Measurements from ENCODE around the gene FLYWCH1. TPM values are rescaled to one million over a fixed set of nuclear protein-coding genes. Genes with fewer than 3 reads are reported as not detected.

FLYWCH1 gene
- total and polyA plus RNA-seq, 2 donors (not counting 1 experiment from before 2014, with no cell fraction given): 78.3 to 120 TPM

DNA sequence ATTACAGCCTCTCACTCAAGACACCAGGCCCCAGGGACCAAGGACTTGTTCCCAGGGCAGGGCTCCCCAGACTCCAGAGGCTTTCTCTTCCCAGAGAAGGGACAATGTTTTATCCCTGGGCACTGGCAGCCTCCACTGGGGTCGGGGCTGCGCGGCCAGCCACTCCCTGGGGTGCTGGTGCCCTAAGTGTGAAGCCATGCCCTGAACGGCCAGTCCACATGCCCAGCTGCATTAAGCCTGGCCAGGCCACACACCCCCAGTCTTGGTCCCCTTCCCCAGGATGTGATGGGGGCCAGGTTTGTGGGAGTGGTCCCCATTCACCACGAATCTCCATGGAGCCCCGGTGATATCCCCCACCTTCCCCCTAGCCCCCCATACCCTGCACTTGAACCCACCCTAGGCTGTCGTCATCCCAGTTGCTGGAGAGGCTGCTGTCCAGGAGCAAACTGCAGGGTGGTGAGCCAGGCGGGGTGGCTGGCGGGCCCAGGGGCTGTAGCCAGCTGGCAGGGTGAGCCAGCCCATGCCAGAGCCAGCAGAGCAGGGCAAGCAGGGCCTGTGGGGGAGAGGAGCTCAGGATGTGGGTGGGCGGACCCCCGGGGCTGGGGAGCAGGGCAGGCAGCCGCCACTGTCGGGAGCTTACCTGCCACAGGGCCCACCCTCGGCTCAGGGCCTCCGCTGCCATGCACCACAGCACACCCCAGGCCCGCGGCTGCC, 62.0 kb downstream of the FLYWCH1 start:
- intact Hi-C loops (cut with micrococcal nuclease): no loop called here

More for the DNA sequence above, 62.0 kb downstream of the FLYWCH1 start:
- peaks cover 10 to 12% of the 10 kb centered on the region in 2 donors for H3K4me1 ChIP-seq (ENCODE audit: control insufficient read depth in 2 of 2, insufficient read depth in 2 of 2, low read length in 2 of 2)
- H3K4me3 ChIP-seq (ENCODE audit: control extremely low read depth in 1 of 5, extremely low read depth in 1 of 5, insufficient read depth in 1 of 5, low read depth in 2 of 5, low read length in 4 of 5): no peak overlapping the region
- 64% methylated on average over 14 of the region's 17 CpGs for WGBS (ENCODE audit: insufficient coverage)
- Mint-ChIP-seq H3K27me3 (peaks cover 4% of the 10 kb centered on the region), H3K4me1 (peaks cover 4% of the 10 kb centered on the region), H3K9me3 (ENCODE audit: insufficient read depth) (no peaks in the 10 kb centered on the region), H3K27ac (no peak overlapping the region), H3K4me3 (no peak overlapping the region)
- ATAC-seq (ENCODE audit: low read depth): no peak
- H3K27ac ChIP-seq (ENCODE audit: low read length in 2 of 2): no peak overlapping the region
- peaks cover 0 to 10% (median 2%) of the 10 kb centered on the region in 4 experiments for H3K27me3 ChIP-seq (replicated peaks in 1 of 4; ENCODE audit: control extremely low read depth in 1 of 4, control insufficient read depth in 3 of 4, insufficient read depth in 4 of 4, low read length in 3 of 4)
- ChIA-PET POLR2A (interaction anchor here (0.6 kb wide), 1 partner anchor 85 kb away, joined by 9 read pairs; no protein-coding TSS in a partner anchor), CTCF (no interaction called here)
- H3K79me2 ChIP-seq (ENCODE audit: control insufficient read depth, insufficient read depth, low read length): no peaks in the 10 kb centered on the region
- H2AFZ ChIP-seq (ENCODE audit: insufficient read depth, low read depth, low read length, poor library complexity, severe bottlenecking): no peak overlapping the region
- no peaks in the 10 kb centered on the region for H4K20me1 ChIP-seq (ENCODE audit: control insufficient read depth, insufficient read depth, low read length, poor library complexity, severe bottlenecking)
- H3K4me2 ChIP-seq (replicated peaks; ENCODE audit: low read depth, low read length, poor library complexity, severe bottlenecking): no peak overlapping the region
- TF ChIP-seq CTCF (IDR thresholded peaks at IDR 0.05) (no peak), EZH2 (IDR thresholded peaks at IDR 0.05; ENCODE audit: borderline replicate concordance, insufficient read depth, low read depth, low read length, poor library complexity, severe bottlenecking) (no peak)
- no peaks in the 10 kb centered on the region for H3K36me3 ChIP-seq (replicated peaks in 1 of 2; ENCODE audit: control extremely low read depth in 1 of 2, control insufficient read depth in 1 of 2, extremely low read depth in 1 of 2, insufficient read depth in 2 of 2, low read length in 1 of 2)
- peaks cover 0 to 1% (median 0%) of the 10 kb centered on the region in 3 donors for H3K9me3 ChIP-seq (ENCODE audit: control extremely low read depth in 1 of 3, control insufficient read depth in 2 of 3, insufficient read depth in 1 of 3, low read length in 2 of 3)
- no peak overlapping the region for H3K9ac ChIP-seq (ENCODE audit: low read length)
- DNase-seq: no peak

All from B cell (primary cell).